GM19023 (cell line): Measurements from ENCODE around the gene DCAF12.

Experiments used
- ATAC-seq: cut with Tn5 transposase; IDR thresholded peaks from one replicate; pipeline ENCODE4 v1.9.1; 2021; ENCODE audit warnings: mild to moderate bottlenecking, moderate library complexity; ENCODE audit not compliant: unreplicated experiment

The DCAF12 gene

DNA sequence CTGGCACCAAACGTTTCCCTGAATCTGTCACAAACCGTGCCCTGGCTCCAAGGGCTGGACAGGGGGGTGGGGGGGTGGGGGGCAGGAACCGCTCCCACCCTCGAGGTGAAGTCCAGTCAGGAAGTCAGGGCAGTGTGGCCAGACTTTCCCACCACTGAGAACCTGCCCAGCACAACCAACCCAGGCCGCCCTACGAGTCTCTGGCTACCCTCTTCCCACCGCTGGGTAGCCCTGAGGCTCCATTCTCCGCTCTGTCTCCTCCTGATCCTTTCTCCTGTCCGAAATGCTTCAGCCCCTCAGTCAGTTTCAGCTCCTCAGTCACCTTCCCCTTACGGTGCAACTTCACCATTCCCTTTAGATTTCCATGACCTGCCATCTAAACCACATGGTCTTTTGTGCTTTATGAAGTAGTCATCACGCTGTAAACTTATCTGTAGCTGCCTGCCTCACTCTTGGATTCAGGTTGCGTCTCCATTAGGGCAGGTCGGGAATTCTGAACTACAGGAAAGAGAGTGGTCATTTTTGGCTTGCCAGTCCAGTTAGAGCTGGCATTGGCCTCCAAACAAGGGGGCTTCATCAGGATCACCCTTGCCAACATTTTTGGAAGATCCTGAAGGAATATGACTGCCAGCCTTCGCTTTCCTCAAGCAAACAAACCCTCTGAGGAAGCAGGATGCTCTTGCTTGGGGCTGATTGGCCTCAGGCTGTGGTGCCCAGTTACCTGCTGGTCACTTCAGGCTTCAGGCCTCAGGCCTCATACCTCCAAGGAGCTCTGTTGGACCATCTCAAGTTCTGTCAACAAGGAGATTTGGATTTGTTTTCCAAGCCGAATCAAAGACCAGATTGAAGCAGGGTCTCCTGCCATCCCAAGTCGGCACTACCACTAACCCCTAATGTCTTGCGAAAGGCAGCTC is 794 bp upstream of the DCAF12 start:
- no peak for ATAC-seq

DNA sequence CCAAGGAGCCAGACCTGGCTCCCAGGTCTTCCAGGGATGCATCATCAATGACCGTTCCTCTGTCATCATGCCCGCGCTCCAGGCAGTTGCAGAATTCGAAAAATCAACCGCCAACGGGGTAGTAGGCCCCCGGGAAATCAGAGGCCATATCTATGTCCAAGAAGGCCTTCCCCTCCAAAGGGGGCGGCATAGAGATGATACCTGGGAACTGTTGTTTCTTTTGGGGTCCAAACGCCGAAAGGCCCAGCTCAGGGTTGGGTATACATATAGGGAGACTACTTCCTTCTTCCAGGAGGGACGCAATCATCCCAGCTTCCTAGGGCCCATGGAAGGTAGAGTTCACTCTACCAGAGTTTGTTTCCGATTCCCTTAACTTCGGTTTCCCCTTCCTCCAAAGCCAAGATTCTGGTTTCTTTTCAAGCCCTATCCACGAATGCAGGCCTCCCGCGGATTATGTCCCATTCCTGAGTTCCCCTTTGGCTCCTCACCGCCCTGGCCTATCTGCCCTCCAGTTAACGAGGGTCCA is 754 bp downstream of the DCAF12 start:
- no peak for ATAC-seq

DNA sequence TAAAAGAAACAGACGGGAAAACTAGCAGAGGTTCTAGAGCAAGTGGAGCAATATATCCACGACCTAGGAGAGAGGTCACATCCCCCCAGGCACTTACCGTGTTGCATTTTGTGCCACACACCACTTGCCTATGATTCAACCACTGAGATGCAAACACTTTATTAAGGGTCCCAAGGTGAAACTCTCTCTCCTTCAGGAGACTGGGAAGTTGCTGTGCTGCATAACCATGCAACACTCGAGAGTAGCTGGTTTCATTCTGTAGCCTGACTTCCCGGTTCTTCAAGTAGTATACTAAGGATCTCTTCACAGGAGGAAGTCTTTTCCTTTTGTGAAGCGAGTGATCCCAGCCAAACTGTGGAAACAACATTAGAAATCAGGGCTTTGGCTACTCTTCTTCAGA is 1.6 kb downstream of the DCAF12 start:
- no peak for ATAC-seq

DNA sequence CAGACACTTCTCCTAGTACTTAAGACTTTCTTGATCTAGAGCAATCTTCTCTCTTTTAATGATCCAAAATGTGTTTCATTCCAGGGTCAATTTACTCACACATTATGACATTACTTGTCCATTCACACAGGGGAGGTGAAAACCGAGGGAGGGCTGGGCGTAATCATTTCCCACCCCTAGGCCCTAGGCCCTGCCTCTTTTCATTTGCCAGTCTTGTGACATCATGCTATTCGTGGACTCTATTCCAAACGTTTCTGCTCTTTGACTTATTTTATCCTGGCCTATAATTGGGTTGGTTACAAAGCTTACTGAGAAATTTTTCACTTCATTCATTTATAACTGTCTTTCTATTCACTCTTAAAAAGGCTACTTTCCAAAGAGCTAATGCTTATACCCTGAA is 2.4 kb downstream of the DCAF12 start:
- no peak for ATAC-seq

DNA sequence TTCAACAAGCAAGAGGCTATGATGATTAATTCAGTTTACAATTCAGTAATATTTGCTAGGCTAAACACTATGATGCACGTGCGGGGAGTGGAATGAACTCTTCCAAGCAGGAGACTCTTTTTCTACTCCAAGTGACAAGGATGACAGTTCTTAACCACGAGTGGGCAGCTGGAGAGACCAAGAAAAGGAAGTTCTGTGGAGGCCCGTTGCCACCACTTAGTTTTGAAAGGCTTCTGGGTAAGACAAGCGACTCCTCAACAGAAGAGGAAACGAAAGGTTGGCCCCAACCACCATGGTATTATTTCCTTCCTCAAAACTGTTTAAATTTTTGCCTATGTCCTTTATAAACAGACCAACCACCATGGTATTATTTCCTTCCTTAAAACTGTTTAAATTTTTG is 2.8 kb downstream of the DCAF12 start:
- no peak for ATAC-seq

DNA sequence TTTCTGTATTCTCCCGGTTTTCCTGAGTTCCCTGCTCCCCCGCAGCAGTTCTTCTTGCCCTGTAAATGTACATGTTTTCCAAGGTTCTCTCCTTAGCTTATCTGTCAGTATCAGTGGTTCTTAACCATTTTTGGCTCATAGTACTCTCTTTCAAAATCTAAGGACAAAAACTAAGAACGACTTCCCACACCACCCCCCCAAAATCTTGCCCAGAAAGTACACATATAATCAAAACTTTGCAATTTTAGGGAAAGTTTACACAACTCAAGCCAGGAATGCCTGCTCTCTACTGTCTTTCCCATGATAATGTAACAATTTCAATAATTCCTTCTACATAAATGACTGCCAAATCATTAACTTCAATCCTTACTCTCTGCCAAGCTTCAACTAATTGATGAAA is 4.5 kb downstream of the DCAF12 start:
- ATAC-seq = no peak

DNA sequence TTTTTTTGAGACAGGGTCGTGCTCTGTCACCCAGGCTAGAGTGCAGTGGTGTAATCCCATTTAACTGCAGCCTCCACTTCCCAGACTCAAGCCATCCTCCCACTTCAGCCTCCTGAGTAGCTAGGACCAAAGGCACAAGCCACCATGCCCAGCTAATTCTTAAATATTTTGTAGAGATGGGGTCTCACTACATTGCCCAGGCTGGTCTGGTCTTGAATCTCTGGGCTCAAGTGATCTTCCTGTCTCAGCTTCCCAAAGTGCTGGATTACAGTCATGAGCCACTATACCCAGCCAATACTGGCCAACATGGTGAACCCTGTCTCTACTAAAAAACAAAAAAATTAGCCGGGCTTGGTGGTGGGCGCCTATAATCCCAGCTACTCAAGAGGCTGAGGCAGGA is 6.8 kb downstream of the DCAF12 start:
- no peak for ATAC-seq

DNA sequence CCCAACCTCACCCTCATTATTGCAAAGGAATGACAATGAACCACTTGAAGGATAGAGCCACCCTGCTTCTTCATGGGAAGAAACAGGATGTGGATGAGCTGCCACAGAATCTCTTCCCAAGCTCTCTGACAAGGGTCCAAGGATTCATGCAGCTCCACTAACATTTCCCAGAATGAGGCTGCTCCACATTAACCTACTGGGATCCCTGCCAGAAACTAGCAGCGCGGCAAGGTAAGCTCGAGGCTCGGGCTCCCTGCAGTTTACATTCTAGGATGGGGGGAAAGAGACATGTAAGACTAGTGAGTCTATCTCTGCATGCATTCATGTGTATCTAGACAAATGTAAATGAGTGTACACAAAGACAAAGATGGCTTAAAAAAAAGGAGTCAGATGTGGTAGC is 12.1 kb downstream of the DCAF12 start:
- ATAC-seq = no peak

DNA sequence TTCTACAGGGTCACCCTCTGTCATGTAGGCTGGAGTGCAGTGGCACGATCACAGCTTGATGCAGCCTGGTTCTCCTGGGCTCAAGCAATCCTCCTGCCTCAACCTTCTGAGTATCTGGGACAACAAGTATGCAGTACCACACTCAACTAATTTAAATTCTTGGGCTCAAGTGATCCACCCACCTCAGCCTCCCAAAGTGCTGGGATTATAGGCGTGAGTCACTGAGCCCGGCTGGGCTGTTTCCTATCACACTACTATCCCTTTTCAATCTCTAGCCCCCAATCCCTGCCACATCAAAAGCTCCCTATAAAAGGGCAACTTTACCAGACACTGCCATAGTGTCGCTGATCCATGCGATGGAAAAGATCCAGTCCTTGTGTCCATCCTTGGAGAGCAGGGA is 20.4 kb downstream of the DCAF12 start:
- no peak for ATAC-seq

DNA sequence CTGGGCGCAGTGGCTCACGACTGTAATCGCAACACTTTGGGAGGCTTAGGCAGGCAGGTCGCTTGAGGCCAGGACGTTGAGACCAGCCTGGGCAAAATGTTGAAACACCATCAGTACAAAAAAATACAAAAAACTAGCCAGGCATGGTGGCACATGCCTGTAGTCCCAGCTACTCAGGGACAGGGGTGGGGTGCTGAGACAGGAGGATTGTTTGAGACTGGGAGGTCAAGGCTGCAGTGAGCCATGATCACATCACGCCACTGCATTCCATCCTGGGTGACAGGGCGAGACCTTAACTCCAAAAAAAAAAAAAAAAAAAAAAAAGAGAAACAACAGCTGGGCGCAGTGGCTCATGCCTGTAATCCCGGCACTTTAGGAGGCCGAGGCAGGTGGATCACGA is 23.7 kb downstream of the DCAF12 start:
- ATAC-seq = no peak

DNA sequence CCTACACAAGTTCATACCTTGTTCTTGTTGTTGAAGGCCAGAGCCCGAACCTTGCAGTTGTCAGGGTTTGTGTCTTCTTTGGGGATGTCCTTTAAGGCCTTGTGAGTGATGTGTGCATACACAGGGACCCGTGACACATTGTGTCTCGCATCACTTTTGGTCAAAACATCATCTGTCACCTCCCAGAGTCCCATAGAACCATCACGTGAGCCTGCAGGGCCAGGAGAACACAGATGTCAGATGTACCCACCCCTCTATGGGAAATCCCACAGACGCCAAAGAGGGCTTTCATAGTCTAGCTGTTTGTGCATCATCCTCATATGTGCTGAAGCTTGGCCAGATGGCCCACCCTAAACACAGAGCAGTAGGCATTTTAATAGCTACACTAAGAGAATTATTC is 28.2 kb downstream of the DCAF12 start:
- ATAC-seq = peak; percentile 71

DNA sequence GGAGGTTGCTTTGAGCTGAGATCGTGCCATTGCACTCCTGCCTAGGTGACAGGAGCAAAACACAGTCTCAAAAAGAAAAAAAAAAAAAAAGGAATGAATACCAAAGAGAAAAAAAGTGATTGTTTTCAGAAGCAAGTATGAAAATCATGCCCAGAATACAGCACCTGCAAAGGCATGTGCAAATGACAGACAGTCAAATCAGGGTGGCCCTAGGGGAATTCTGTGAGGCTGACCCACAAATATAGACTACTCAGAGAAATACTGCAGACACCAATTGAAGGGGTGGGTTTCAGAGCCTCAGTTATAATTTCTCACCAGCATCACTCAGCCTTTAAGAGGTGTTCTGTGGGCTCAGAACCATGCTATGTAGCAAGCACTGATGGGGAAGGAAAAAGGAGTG is 28.6 kb downstream of the DCAF12 start:
- ATAC-seq = peak; percentile 79

DNA sequence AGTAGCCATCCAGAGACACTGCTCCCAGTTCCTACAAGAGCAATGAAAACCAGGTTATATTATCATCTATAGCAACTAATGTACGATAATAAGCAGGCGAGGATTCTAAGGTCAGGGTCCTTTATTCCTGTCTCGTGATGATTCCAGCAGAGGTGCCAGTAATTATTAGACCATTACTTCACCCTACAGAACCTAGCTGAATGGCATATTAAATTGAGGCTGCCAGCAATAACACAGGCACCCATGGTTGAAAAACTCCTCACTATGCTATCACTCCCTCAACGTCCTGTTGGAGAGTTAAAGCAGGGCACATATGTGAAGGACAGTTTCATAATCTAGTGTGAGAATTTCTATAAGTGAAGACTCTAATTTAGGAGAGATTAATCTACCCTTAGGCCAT is 29.7 kb downstream of the DCAF12 start:
- ATAC-seq = no peak

DNA sequence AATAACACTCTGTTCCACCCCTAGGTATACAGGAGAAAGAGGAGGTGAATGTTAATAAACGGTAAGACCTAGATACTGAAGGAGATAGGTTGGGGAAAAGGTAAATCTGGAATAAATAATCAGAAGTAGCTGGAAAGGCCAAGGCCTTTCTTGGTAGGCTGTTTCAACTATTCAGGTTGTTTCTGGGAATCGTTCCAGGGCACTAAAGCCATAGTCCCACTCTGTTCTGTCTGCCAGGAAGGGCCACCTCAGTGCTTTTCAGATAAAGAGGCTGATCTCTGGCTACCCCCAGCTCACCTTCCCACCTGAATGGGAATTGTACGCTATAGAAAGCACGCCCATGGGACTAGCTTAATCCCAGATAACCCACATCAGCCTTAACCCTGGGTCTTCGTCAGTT is 32.9 kb downstream of the DCAF12 start:
- ATAC-seq = no peak

DNA sequence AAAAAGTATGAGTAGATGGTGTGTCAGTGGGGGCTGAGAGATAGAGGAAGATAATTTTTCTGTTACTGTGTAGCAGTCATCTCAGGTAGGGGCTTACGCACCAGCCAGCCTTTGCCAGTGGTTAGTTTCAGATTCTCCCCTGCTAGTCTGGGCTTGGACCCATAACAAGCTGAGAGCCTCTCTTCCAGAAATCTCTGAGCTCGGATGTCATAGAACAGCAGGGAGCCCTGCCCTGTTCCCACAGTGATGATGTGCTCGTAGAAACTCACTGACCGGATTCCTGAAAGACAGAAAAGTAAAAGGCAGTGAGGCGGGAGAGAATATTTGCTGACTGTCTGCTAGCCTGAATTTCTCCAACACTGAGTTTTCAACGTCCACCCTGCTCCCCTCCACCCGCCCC is 37.2 kb downstream of the DCAF12 start:
- no peak for ATAC-seq

DNA sequence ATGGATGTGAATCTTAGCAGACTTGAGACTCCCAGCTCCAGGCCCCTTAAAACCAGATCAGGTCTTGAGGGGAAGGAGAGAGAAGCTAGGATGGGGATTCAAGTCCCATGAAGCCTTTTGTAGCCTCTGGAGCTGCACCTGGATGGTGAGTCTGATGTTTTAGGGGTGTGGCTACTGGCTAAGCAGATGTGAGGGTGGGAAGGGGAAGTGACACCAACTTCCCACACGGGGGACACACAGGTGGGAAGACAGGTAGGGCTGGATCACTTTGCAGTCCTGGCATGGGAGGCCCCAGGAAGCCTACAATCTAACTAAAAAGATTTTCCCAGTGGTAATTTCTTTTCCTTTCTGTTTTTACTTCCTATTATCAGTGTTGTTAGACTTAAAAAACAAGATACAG is 39.1 kb downstream of the DCAF12 start:
- no peak for ATAC-seq

DNA sequence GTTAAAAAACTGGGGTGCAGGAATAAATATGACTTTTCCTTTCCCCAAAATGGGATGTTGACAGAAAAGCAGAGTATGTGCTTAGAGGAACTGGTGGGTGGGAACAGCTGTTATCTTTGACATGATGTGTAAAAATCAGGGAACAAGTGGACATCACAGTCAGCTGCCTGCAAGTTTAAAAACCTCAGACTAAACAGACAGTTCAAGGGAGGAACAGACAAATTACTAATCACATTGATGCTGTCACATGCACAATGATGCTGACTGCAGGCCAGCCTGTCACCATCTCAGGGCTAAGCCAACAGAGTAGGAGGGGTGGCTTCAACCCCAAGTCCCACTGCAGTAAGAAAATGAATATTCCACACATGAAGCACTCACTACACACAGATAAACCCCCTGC is 39.6 kb downstream of the DCAF12 start:
- ATAC-seq = no peak

DNA sequence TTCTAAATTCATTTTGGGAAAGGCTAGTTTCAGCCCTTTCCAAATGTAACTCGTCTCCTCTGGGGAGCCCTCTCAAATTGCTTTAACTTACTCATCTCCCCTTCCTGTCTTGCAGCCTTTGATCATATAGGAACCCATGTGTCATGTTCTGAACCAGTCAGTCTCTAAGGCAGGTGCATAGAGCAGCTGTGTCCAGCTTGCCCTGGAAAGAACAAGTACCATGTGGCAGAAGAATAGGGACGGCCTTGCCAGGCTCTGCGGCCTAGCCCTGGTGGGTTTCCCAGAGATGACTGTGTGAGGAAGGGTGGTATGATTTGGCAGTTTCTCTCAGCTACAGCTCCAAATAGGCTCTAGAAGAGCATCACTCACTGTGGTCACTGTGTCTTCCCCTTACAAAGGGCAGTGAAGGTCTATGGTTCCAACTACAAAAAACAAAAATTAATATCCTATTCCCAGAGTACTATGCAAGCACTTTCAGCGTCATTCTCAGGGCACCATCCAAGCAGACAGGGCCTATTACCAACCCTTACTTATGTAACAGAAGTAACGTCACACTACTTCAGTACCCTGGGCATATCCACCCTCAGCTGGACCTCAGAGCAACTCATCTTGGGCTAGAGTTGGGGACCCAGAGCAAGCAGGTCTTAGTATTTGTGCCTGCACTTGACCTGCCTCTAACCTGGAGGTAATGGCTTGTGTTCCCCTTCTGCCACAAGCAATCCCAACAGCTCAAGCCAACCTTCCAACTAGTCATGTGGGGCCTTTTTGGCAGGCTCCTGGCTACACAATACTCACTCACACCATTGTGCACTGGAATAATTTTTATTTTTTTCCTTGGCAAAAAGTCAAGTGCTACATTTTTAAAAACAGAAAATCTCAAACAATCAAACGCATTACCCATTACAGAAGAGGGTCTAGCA is 40.7 kb downstream of the DCAF12 start:
- ATAC-seq = no peak

DNA sequence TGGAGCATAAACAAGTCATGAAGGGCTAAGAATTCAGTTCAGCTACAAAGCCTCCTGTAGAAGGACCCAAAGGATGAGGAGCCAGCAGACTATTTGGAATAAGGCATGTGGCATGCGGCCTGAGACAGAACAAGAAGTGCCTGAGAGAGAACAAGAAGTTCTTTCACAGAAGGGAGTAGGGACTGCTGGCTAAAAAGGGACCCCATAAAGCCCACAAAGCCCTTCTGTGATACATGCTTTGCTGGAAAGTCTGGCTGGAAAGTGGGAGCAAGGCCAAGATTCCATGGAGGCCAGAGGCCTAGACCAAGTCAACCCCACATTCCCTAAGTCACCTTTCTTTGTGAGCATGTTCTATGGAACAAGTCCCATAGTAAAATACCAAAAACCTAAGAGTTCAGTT is 41.9 kb downstream of the DCAF12 start:
- ATAC-seq = no peak

DNA sequence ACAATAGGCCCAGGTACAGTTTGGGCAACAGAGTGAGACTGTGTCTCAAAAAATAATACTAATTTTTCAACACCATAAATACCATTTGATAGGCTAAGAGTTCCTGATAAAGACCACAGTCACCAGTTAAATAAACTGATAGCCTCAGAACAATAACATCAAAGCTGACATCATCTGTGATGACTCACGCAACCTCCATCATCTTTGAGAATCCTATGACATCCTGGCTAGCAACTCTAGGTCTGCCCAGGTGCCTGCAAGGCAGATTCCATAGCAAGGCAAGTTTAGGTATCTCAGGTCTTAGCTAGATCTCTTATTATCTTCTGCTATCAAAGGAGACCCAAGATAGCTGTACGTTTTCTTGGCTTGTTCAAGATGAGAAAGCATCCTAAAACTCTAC is 47.3 kb downstream of the DCAF12 start:
- no peak for ATAC-seq

DNA sequence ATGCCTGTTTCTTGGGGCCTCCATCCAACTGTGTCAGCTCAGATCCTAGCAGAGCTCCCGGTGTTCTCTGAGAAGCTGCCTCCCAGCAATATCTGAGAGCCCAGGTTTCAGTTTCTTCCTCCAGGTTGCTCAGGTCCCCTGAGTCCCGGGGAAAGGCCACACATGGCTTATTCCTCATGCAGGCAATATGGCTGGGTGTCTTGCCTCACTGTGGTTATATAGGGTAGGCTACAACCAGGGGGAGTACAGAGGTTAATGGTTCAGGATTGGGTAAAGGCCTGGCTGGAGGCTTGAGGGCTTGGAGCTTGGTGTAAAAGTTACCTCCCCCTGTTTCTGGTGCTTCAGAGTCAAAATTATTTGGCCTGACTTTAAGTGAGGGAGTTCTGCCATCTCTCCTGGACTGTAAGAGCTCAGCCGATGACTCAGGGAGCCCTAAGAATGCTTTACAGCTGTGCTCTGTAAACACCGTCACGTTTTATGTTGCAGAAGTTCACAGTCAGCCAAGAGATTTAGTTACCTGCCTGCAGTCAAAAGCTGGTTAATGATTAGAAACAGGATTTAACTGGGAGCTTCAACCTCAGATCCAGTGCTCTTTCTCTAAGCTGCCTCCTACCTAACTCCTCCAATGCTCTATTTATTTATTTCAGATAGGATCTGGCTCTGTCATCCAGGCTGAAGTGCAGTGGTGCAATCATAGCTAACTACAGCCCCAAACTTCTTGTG is 53.5 kb downstream of the DCAF12 start:
- no peak for ATAC-seq
